Stimulated activated CD8-positive, alpha-beta memory T cell treated with anti-CD3 and anti-CD28 coated beads, Interleukin-7, amount 100 ng/mL, for 1 hour (primary cell): ENCODE data around the gene NFYC.

Source experiments
- DNase-seq, 2 donors: peaks; one replicate each; pipeline ENCODE4 v3.0.0-alpha.2; 2020; ENCODE audit warnings: low read depth in 2 of 2

NFYC gene

GRCh38 chr1:40783001-40783905, 91.7 kb downstream of the NFYC start, which contains the start of gene KCNQ4:
Gene KCNQ4 (plus strand): TSS chr1:40783787. CDS start chr1:40784094, 307 bp downstream.
- no peak for DNase-seq

DNA sequence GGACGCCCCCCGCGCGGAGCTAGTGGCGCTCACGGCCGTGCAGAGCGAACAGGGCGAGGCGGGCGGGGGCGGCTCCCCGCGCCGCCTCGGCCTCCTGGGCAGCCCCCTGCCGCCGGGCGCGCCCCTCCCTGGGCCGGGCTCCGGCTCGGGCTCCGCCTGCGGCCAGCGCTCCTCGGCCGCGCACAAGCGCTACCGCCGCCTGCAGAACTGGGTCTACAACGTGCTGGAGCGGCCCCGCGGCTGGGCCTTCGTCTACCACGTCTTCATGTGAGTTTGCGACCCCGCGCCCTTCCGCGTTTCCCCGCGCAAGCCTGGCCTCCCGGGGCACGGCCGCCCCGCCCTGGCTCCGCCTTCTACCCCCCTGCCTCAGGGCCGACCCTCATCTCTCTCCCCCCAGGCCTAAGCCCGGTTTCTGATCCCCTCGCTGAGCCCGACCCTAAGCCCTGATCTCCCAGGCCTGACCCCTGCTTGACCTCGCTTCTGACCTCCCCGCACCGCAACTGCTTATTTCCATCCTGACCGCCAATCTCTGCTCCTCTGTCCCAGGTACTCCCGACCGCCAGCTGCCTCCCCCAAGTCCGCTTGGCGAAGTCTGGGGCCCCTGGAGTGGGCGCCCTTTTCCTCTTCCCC, 92.8 kb downstream of the NFYC start:
- DNase-seq, result no peak

DNA sequence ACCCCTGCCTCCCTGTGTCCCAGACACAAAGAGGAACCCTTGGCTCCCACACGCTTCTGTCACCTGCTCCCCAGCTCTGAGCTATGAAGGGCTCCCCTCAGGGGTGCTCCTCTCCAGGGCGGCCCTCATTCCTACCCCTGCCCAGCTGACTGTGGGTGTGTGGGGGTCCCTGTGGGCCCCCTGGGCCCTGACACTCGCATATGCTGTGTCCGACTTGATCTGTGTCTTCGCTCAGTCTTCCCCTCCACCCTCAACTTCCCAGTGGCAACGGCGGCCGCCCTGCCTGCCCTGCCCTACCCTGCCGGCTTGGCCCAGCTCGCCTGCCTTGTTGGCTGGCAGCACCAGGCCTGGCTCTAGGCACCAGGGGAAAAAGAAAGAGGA, 93.3 kb downstream of the NFYC start:
- no peak for DNase-seq

DNA sequence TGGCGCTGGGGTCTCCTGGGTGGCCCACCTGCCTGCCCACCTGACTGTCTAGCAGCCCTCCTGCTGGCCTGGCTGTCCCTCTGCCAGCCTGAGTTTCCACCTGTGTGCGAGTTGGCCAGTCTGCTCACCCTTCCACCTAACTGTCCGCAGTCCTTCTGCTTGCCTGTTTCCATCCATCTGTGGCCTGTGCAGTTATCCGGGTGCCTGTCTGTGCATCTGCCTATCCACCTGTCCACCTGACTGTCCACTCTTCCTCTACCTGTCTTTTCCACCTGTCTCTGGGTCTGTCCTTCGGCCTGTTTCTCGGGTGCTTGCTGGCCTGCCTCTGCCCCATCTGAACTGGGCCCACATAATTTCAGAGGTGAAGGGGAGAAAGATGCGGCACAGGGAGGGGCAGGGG, 93.9 kb downstream of the NFYC start:
- DNase-seq, result no peak

GRCh38 chr1:40786171-40786994, 94.9 kb downstream of the NFYC start:
- DNase-seq, result no peak

GRCh38 chr1:40786995-40787705, 95.6 kb downstream of the NFYC start:
- no peak for DNase-seq

DNA sequence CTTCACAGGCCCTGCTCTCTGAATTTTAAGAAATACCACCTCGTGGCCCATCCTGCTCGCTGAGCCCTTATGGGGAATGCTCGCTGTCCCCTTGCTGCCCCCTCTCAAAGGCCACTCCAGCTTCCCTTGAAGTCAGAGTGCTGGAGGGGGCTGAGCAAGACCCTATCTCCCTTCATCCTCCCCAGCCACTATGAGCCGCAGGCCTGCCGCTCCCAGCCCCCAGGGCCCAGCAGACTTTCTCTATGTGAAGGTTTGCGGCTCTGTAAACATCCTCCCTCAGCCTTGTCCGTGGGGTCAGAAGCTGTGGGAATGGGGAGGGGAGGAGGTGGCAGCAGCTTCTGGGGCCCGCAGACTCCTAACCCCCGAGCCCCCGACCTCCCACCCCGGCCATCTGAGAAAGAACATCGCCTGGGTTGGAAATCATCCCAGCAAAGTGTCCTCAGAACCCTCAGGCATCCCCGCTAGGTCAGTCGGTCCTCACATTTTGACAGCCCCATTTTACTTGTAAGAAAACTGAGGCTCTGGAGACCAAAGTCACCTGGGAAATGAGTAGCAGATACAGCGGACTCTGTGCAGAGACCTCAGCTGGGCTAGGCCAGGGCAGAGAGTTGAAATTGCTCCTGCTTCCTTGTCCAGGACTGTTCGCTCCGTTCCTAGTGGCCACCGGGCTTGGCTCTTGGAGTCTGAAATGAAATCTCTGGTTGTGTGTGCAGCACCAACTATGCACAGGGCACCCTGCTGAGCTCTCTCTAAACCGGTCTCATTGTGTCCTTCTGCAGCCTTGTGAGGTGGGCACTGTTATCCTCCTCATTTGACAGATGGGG, 96.4 kb downstream of the NFYC start:
- DNase-seq, result no peak

- DNase-seq, result no peak
Observed at GRCh38 chr1:40788561-40789341, 97.2 kb downstream of the NFYC start.

DNA sequence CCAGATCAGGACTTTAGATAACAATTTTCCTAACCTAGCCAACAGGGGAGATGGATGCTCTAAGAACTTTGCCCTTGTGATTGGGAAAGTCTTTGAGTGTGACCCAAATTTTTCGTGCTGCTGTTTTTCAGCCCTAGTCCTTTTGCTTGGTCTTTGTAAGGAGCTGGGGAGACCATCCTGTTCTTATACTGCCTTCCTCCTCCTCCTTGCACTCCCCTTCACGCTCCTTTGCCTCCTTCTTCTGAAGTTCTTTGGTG, 97.8 kb downstream of the NFYC start:
- no peak for DNase-seq

DNA sequence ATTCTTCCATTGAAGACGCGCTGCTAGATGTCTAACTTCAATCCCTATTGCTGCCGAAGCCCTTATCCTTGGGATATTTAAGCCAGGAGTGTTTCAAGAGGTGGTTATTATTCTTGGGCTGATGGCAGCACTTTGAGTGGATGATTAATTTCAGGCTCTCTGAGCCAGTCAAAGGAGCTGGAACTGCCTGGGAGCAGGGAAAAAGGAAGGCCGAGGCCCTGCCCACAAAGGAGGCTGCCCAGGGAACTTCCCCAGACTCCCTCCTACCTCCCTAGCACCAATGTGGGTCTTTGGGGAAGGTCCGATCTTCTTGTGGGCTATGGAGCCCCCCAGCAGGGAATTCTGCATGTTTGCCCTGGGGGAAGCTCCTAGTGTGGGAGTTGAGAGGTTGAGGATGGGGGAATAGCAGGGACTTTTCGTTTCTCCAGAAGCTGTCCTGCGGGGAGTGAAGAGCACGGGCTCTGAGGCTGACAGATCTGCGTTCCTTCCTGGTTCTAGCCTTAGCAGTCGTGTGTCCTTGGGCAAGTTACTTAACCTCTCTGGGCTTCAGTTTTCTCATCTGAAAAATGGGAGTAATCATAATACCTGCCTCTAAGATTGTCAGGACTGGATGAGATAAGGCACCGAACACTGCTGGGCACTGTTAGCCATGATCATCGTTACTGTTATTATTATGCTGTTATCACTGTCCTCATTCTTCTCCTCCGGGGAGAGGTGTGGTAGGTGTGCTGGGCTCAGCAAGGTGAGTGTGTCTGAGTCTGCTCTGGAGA, 98.3 kb downstream of the NFYC start:
- no peak for DNase-seq

GRCh38 chr1:40792036-40792435, 100.5 kb downstream of the NFYC start:
- no peak for DNase-seq

DNA sequence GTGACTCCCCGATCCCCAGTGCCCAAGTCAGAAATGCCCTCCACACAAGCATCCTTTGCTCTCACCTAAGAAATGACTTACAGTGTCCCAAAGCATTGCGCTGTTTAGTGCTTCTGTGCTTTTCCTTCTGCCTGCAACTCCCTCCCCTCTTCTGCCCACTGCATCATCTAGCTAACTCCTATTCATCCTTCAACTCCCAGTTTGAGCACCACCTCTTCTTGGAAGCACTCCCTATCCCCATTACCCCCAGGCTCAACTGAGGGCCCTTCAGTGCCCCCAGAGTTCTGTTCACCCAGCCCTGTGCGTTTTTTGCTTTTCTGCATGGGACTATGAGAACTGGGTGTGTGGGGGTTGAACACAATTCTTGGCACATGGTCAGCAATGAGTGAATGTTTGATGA, 102.1 kb downstream of the NFYC start:
- DNase-seq, result no peak

- DNase-seq, result no peak
Observed at GRCh38 chr1:40794048-40794447, 102.5 kb downstream of the NFYC start.

- no peak for DNase-seq
Observed at GRCh38 chr1:40794974-40795715, 103.6 kb downstream of the NFYC start.

DNA sequence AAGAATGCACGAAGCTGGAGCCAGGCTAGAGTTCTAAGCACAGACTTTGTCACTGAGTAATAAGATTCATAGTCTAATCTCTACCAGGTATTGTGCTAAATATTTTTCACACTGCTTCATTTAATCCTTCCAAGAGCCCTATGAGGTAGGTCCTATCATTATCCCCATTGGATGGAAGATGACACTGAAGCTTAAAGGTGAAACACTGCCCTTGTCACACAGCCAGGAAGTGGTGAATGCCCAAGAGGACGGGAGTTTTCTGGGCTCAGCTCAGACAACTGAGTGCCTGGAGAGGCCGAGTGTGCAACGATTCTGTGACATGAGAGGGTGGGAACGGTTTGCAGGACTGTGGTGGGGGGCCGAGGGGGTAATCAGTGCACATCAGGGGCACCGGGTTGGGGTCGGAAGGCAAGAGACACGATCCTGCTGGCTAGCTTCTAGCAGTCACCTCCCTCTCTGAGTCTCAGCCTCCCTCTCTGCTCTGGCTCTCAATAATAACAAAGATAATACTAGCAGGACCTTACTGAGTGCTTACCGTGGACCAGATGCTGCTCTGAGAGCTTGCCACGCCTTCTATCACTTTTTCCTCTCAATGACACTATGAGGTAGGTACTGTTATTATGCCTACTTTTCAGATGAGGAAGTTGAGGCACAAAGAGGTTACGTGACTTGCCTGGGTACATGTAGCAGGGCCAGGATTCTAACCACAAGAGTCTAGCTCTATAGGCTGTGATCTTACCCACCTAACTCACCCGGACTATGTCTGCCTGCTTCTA, 104.5 kb downstream of the NFYC start:
- DNase-seq, result no peak

GRCh38 chr1:40796939-40797667, 105.6 kb downstream of the NFYC start:
- no peak for DNase-seq

GRCh38 chr1:40797668-40798010, 106.1 kb downstream of the NFYC start:
- DNase-seq, result no peak
